K562 (cell line): ENCODE results near the gene TMEM88. TPM values are rescaled to one million over a fixed set of nuclear protein-coding genes. Genes with fewer than 3 reads are reported as not detected.

Source experiments
- CLOCK ChIP-seq: fragments of 250-450 bp; sonication (Bioruptor Pico); IDR thresholded peaks from 2 replicates; pipeline ENCODE4 v1.4.0; 2020; ENCODE audit warnings: mild to moderate bottlenecking, moderate library complexity, borderline replicate concordance
- CTBP1 ChIP-seq: fragments of 450-650 bp; IDR thresholded peaks from 2 replicates; pipeline ENCODE4 v1.6.1; 2016; ENCODE audit warnings: borderline replicate concordance
- KDM5B ChIP-seq: fragments of 200-600 bp; sonication (generic); IDR thresholded peaks from 2 replicates; pipeline ENCODE4 v1.6.1; 2012; ENCODE audit warnings: low read depth, mild to moderate bottlenecking, moderate library complexity, low read length, control low read depth, inconsistent platforms; ENCODE audit not compliant: insufficient replicate concordance
- MEIS2 ChIP-seq: fragments of 450-650 bp; IDR thresholded peaks from 2 replicates; pipeline ENCODE4 v1.6.1; 2014; ENCODE audit warnings: mild to moderate bottlenecking; ENCODE audit not compliant: partially characterized antibody
- MNT ChIP-seq, 2 experiments: fragments of 450-650 bp; conservative IDR thresholded peaks; 2 replicates each; pipeline ENCODE4 v1.6.1; 2017; ENCODE audit warnings: mild to moderate bottlenecking in 2 of 2, moderate library complexity in 2 of 2
- MTA3 ChIP-seq: fragments of 450-650 bp; formaldehyde crosslinking; IDR thresholded peaks from 2 replicates; pipeline ENCODE4 v1.6.1; 2017; ENCODE audit warnings: mild to moderate bottlenecking, borderline replicate concordance
- NCOR1 ChIP-seq: fragments of 450-650 bp; IDR thresholded peaks from 2 replicates; pipeline ENCODE4 v1.6.1; 2016; ENCODE audit warnings: mild to moderate bottlenecking, moderate library complexity
- POLR2A ChIP-seq: fragments of 450-650 bp; conservative IDR thresholded peaks from 2 replicates; pipeline ENCODE4 v1.6.1; 2016
- RBFOX2 ChIP-seq: fragments of 200-400 bp; formaldehyde crosslinking; IDR thresholded peaks from 2 replicates; pipeline ENCODE4 v1.6.1; 2017; ENCODE audit warnings: low read depth, mild to moderate bottlenecking, low read length, moderate library complexity
- TFAP4 ChIP-seq: sonication (generic); formaldehyde crosslinking; IDR thresholded peaks from 2 replicates; pipeline ENCODE4 v1.8.0; 2022; ENCODE audit warnings: missing genetic modification reagents, mild to moderate bottlenecking, moderate library complexity, borderline replicate concordance
- ZEB2 ChIP-seq: fragments of 450-650 bp; IDR thresholded peaks from 2 replicates; pipeline ENCODE4 v1.6.1; 2016
- ZNF253 ChIP-seq: fragments of 250-450 bp; sonication (Bioruptor Pico); conservative IDR thresholded peaks from 2 replicates; pipeline ENCODE4 v1.6.1; 2021; ENCODE audit warnings: mild to moderate bottlenecking
- ZNF449 ChIP-seq: fragments of 250-450 bp; sonication (Bioruptor Pico); IDR thresholded peaks from 2 replicates; pipeline ENCODE4 v1.8.0; 2022; ENCODE audit warnings: moderate library complexity, mild to moderate bottlenecking, inconsistent platforms
- ZNF766 ChIP-seq: fragments of 200-800 bp; sonication (Bioruptor generic); conservative IDR thresholded peaks from 2 replicates; pipeline ENCODE4 v1.6.1; 2016; ENCODE audit warnings: missing genetic modification characterization, missing compliant biosample characterization
- polyA plus RNA-seq, 8 experiments: library from polyadenylated mRNA; depleted of rRNA in 4 of 8; stranded (reverse) in 5 of 8; unstranded in 3 of 8; fragments of >200 nt; fragmentation: Nextera tagmentation in 2 of 8; fragmentation: Illumina TruSeq in 1 of 8; extraction: Ambion mirVana in 2 of 8; extraction: Trizol in 1 of 8; gene quantifications; 2 replicates each; pipeline versions ENCODE4 v1.2.1 to v1.2.3, GENCODE V29; 2011 to 2014; ENCODE audit warnings: inconsistent platforms in 1 of 8, missing spikeins in 1 of 8
- total RNA-seq, 7 experiments: library from RNA; depleted of rRNA in 6 of 7; stranded (reverse); fragments of >200 nt in 6 of 7; fragmentation: Illumina TruSeq in 2 of 7; extraction: Trizol in 2 of 7; gene quantifications; 2 replicates each; pipeline versions ENCODE4 v1.2.1 to v1.2.3, GENCODE V29; 2011 to 2021; ENCODE audit warnings: low replicate concordance in 1 of 7
- TF ChIP-seq, protein P1 (sequence below): fragments of 450-650 bp; formaldehyde crosslinking; IDR thresholded peaks from 2 replicates; pipeline ENCODE4 v1.4.0; 2020; ENCODE audit warnings: mild to moderate bottlenecking, moderate library complexity
- TF ChIP-seq, protein P2 (sequence below): IDR thresholded peaks from 2 replicates; pipeline ENCODE4 v1.6.1; 2012; ENCODE audit warnings: low read depth, low read length, improper control_type of control experiment, borderline replicate concordance

TMEM88 gene
- total and polyA plus RNA-seq, 9 of the 15 experiments (the other 6 are each of a cell fraction or from before 2014, with no cell fraction given): 0.10 to 1.4 (median 0.36) TPM; not detected in 3

DNA sequence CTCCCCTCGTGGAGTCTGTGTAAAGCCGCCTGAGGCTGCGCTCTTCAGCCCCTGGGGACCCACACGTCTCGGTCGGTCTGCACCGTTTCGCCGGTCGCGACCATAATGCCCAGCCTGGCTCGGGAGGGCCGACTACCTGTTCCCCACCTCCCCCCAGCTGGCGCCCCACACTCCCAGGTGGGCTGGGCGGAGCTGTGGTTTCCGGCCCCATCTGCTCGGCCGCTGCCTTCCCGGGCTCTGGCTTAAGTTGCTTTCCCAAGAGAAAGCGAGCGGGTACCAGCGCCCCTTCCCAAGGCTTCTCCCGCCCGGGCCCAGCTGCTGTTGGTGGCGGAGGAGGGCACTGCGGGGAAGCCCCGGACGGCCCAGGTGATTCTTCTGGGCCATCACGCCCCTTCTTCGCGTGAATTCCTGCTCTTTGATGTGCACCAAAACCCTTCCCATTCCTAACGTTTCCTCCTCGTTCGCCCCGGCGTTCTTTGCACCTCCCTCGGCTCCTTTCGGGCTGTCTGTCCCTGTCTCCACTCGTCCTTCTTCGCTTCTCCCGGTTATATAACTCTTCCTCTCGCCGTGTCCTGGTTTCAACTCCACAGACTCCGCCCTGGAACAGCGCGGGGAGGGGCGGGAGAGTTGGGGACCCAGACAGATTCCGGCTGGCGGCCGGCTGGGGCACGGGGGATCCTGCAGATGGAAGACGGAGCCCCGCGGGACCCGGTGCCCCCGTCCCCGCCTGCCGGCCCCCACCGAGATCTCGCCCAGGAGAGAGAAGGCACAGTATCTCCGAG, 18.9 kb upstream of the TMEM88 start (continued):
- TF ChIP-seq, protein P1, sequence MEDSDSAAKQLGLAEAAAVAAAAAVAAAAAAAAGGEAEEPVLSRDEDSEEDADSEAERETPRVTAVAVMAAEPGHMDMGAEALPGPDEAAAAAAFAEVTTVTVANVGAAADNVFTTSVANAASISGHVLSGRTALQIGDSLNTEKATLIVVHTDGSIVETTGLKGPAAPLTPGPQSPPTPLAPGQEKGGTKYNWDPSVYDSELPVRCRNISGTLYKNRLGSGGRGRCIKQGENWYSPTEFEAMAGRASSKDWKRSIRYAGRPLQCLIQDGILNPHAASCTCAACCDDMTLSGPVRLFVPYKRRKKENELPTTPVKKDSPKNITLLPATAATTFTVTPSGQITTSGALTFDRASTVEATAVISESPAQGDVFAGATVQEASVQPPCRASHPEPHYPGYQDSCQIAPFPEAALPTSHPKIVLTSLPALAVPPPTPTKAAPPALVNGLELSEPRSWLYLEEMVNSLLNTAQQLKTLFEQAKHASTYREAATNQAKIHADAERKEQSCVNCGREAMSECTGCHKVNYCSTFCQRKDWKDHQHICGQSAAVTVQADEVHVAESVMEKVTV (CRISPR knock-in tag): no peak
- TF ChIP-seq ZEB2 (peak; percentile 77; the same call in 1 of the 2 replicates), POLR2A (peak; percentile 59; the same call in 1 of the 2 replicates), CTBP1 (0 out of 2 replicates have a peak, but pooled peaks have one; percentile 4), RBFOX2 (peak; percentile 71), KDM5B (peak; percentile 37), CLOCK (CRISPR knock-in tag) (no peak), MTA3 (no peak), TFAP4 (peak; percentile 62; the same call in 1 of the 2 replicates), MNT (conservative IDR thresholded peaks at IDR 0.05) (peak in 1 of 2 experiments; percentile 3; a peak in 1 of 4 replicates), ZNF766 (CRISPR knock-in tag) (no peak; the same call in 1 of the 2 replicates), MEIS2 (peak; percentile 6), ZNF253 (CRISPR knock-in tag) (no peak), NCOR1 (peak; percentile 6; the same call in 1 of the 2 replicates), ZNF449 (CRISPR knock-in tag) (no peak)
- TF ChIP-seq, protein P2, sequence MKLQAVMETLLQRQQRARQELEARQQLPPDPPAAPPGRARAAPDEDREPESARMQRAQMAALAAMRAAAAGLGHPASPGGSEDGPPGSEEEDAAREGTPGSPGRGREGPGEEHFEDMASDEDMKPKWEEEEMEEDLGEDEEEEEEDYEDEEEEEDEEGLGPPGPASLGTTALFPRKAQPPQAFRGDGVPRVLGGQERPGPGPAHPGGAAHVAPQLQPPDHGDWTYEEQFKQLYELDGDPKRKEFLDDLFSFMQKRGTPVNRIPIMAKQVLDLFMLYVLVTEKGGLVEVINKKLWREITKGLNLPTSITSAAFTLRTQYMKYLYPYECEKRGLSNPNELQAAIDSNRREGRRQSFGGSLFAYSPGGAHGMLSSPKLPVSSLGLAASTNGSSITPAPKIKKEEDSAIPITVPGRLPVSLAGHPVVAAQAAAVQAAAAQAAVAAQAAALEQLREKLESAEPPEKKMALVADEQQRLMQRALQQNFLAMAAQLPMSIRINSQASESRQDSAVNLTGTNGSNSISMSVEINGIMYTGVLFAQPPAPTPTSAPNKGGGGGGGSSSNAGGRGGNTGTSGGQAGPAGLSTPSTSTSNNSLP: no peak
